HEK293 (cell line): ENCODE data around the gene FMNL3.
A peak's percentile ranks its signal among the peaks of the same experiment; 100 is the strongest.

Experiments
- CTCF ChIA-PET: fragments of 350-600 bp; formaldehyde crosslinking; extraction: SDS; loops from one replicate; lab custom pipeline; 2021; ENCODE audit warnings: antibody characterized with exemption; lab: Yijun Ruan, JAX
- POLR2A ChIA-PET: fragments of 300-600 bp; formaldehyde crosslinking; extraction: SDS; loops from one replicate; lab custom pipeline; 2020; ENCODE audit warnings: antibody characterized with exemption, inconsistent platforms; lab: Yijun Ruan, JAX
- H3K27ac ChIP-seq: fragments of 200-500 bp; sonication (Bioruptor generic); 2 replicates; pipeline ENCODE4 v1.5.1; 2014; ENCODE audit warnings: low read depth, low read length, control low read depth, inconsistent platforms; ENCODE audit errors: extremely low read depth
- H3K36me3 ChIP-seq, 2 experiments: fragments of 200-500 bp in 1 of 2; sonication (Bioruptor generic) in 1 of 2; 1 replicate in 1 of 2; 2 replicates in 1 of 2; pipeline ENCODE4 v1.5.1; 2014 to 2017; ENCODE audit warnings: inconsistent platforms in 2 of 2, low read length in 2 of 2; ENCODE audit not compliant: control insufficient read depth in 2 of 2, insufficient read depth in 1 of 2
- H3K4me1 ChIP-seq: fragments of 200-500 bp; sonication (Bioruptor generic); 2 replicates; pipeline ENCODE4 v1.5.1; 2014; ENCODE audit warnings: mild to moderate bottlenecking, low read length, inconsistent platforms; ENCODE audit not compliant: control insufficient read depth, insufficient read depth
- H3K4me3 ChIP-seq: 2 replicates; pipeline ENCODE4 v1.5.1; 2011; ENCODE audit warnings: low read depth, mild to moderate bottlenecking, control low read depth, low read length, moderate library complexity
- H3K9me3 ChIP-seq: fragments of 200-500 bp; sonication (Bioruptor generic); 2 replicates; pipeline ENCODE4 v1.5.1; 2014; ENCODE audit warnings: low read depth, low read length, inconsistent platforms; ENCODE audit not compliant: control insufficient read depth, insufficient read depth
- GLIS1 ChIP-seq: fragments of 450-650 bp; formaldehyde crosslinking; IDR thresholded peaks from 2 replicates; pipeline ENCODE4 v1.5.1; 2016; ENCODE audit warnings: missing biosample characterization, missing genetic modification characterization
- IKZF3 ChIP-seq: fragments of 450-650 bp; IDR thresholded peaks from 2 replicates; pipeline ENCODE4 v1.5.0; 2018; ENCODE audit warnings: missing biosample characterization, mild to moderate bottlenecking, missing genetic modification characterization, moderate library complexity
- SP2 ChIP-seq: fragments of 450-650 bp; formaldehyde crosslinking; IDR thresholded peaks from 2 replicates; pipeline ENCODE4 v1.5.1; 2016; ENCODE audit warnings: missing biosample characterization, missing genetic modification characterization
- ZEB2 ChIP-seq: fragments of 450-650 bp; formaldehyde crosslinking; IDR thresholded peaks from 2 replicates; pipeline ENCODE4 v1.5.1; 2016; ENCODE audit warnings: missing biosample characterization, missing genetic modification characterization
- ZFHX2 ChIP-seq: fragments of 450-650 bp; formaldehyde crosslinking; conservative IDR thresholded peaks from 2 replicates; pipeline ENCODE4 v1.5.1; 2016; ENCODE audit warnings: missing biosample characterization, missing genetic modification characterization
- ZNF140 ChIP-seq: fragments of 450-650 bp; formaldehyde crosslinking; IDR thresholded peaks from 2 replicates; pipeline ENCODE4 v1.5.1; 2016; ENCODE audit warnings: missing biosample characterization, missing genetic modification characterization
- ZNF175 ChIP-seq: fragments of 450-650 bp; formaldehyde crosslinking; IDR thresholded peaks from 2 replicates; pipeline ENCODE4 v1.5.1; 2016; ENCODE audit warnings: missing biosample characterization, missing genetic modification characterization
- ZNF311 ChIP-seq: fragments of 450-650 bp; formaldehyde crosslinking; IDR thresholded peaks from 2 replicates; pipeline ENCODE4 v1.5.1; 2017; ENCODE audit warnings: missing biosample characterization, missing genetic modification characterization, borderline replicate concordance
- ZNF341 ChIP-seq: fragments of 450-650 bp; formaldehyde crosslinking; IDR thresholded peaks from 2 replicates; pipeline ENCODE4; 2016; ENCODE audit warnings: low read depth, missing biosample characterization, missing genetic modification characterization
- ZNF549 ChIP-seq: fragments of 450-650 bp; IDR thresholded peaks from 2 replicates; pipeline ENCODE4 v1.5.1; 2018; ENCODE audit warnings: missing biosample characterization, missing genetic modification characterization, mild to moderate bottlenecking, inconsistent platforms, moderate library complexity
- ZNF701 ChIP-seq: fragments of 450-650 bp; formaldehyde crosslinking; IDR thresholded peaks from 2 replicates; pipeline ENCODE4 v1.5.1; 2016; ENCODE audit warnings: missing biosample characterization, missing genetic modification characterization
- TF ChIP-seq, protein P1 (sequence below): fragments of 450-650 bp; formaldehyde crosslinking; IDR thresholded peaks from 2 replicates; pipeline ENCODE4 v1.5.1; 2016; ENCODE audit warnings: missing biosample characterization, missing genetic modification characterization, low read depth
- TF ChIP-seq, protein P2 (sequence below): fragments of 450-650 bp; formaldehyde crosslinking; IDR thresholded peaks from 2 replicates; pipeline ENCODE4 v1.5.1; 2016; ENCODE audit warnings: missing biosample characterization, missing genetic modification characterization
- TF ChIP-seq, protein P3 (sequence below): fragments of 450-650 bp; formaldehyde crosslinking; IDR thresholded peaks from 2 replicates; pipeline ENCODE4 v1.5.1; 2016; ENCODE audit warnings: missing biosample characterization, missing genetic modification characterization
- TF ChIP-seq, protein P4 (sequence below): fragments of 450-650 bp; formaldehyde crosslinking; IDR thresholded peaks from 2 replicates; pipeline ENCODE4 v1.5.1; 2016; ENCODE audit warnings: missing biosample characterization, missing genetic modification characterization, low read depth
- TF ChIP-seq, protein P5 (sequence below): fragments of 450-650 bp; formaldehyde crosslinking; IDR thresholded peaks from 2 replicates; pipeline ENCODE4 v1.5.1; 2016; ENCODE audit warnings: missing biosample characterization, missing genetic modification characterization
- TF ChIP-seq, protein P6 (sequence below): fragments of 450-650 bp; formaldehyde crosslinking; IDR thresholded peaks from 2 replicates; pipeline ENCODE4 v1.5.1; 2017; ENCODE audit warnings: missing biosample characterization, missing genetic modification characterization

The FMNL3 gene

GRCh38 chr12:49678711-49679110 is 28.5 kb downstream of the FMNL3 start (continued):
- TF ChIP-seq, protein P1, sequence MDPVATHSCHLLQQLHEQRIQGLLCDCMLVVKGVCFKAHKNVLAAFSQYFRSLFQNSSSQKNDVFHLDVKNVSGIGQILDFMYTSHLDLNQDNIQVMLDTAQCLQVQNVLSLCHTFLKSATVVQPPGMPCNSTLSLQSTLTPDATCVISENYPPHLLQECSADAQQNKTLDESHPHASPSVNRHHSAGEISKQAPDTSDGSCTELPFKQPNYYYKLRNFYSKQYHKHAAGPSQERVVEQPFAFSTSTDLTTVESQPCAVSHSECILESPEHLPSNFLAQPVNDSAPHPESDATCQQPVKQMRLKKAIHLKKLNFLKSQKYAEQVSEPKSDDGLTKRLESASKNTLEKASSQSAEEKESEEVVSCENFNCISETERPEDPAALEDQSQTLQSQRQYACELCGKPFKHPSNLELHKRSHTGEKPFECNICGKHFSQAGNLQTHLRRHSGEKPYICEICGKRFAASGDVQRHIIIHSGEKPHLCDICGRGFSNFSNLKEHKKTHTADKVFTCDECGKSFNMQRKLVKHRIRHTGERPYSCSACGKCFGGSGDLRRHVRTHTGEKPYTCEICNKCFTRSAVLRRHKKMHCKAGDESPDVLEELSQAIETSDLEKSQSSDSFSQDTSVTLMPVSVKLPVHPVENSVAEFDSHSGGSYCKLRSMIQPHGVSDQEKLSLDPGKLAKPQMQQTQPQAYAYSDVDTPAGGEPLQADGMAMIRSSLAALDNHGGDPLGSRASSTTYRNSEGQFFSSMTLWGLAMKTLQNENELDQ (tag by site-specific recombination): no peak
- TF ChIP-seq ZNF341 (tag by site-specific recombination): no peak
- no peak for TF ChIP-seq ZNF175 (tag by site-specific recombination)

- H3K4me3 ChIP-seq: no peak overlapping the region
- no peak for TF ChIP-seq ZNF701 (tag by site-specific recombination)
- TF ChIP-seq ZFHX2: 0 out of 2 replicates have a peak, but pooled peaks have one; percentile 6
- no peak for TF ChIP-seq SP2 (tag by site-specific recombination)
- TF ChIP-seq, protein P2, sequence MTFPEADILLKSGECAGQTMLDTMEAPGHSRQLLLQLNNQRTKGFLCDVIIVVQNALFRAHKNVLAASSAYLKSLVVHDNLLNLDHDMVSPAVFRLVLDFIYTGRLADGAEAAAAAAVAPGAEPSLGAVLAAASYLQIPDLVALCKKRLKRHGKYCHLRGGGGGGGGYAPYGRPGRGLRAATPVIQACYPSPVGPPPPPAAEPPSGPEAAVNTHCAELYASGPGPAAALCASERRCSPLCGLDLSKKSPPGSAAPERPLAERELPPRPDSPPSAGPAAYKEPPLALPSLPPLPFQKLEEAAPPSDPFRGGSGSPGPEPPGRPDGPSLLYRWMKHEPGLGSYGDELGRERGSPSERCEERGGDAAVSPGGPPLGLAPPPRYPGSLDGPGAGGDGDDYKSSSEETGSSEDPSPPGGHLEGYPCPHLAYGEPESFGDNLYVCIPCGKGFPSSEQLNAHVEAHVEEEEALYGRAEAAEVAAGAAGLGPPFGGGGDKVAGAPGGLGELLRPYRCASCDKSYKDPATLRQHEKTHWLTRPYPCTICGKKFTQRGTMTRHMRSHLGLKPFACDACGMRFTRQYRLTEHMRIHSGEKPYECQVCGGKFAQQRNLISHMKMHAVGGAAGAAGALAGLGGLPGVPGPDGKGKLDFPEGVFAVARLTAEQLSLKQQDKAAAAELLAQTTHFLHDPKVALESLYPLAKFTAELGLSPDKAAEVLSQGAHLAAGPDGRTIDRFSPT: no peak
- TF ChIP-seq ZNF140 (tag by site-specific recombination): no peak
- TF ChIP-seq, all 188 proteins: peak for 1
- POLR2A ChIA-PET: interaction anchor here (0.5 to 1.7 kb wide), 3 partner anchors 11 to 1917 kb away, joined by 3 to 6 read pairs (median 5); no protein-coding TSS in a partner anchor
- H3K4me1 ChIP-seq: peaks cover 2% of the 10 kb centered on the region; the same call in 1 of the 2 replicates
- H3K27ac ChIP-seq: no peak overlapping the region
- no peaks in the 10 kb centered on the region for H3K36me3 ChIP-seq
- H3K9me3 ChIP-seq: no peaks in the 10 kb centered on the region
- CTCF ChIA-PET: interaction anchor here (0.6 to 1.2 kb wide), 3 partner anchors 12 to 46 kb away, joined by 3 read pairs; no protein-coding TSS in a partner anchor
These were observed 32.1 kb downstream of the FMNL3 start for GRCh38 chr12:49675137-49675536.

DNA sequence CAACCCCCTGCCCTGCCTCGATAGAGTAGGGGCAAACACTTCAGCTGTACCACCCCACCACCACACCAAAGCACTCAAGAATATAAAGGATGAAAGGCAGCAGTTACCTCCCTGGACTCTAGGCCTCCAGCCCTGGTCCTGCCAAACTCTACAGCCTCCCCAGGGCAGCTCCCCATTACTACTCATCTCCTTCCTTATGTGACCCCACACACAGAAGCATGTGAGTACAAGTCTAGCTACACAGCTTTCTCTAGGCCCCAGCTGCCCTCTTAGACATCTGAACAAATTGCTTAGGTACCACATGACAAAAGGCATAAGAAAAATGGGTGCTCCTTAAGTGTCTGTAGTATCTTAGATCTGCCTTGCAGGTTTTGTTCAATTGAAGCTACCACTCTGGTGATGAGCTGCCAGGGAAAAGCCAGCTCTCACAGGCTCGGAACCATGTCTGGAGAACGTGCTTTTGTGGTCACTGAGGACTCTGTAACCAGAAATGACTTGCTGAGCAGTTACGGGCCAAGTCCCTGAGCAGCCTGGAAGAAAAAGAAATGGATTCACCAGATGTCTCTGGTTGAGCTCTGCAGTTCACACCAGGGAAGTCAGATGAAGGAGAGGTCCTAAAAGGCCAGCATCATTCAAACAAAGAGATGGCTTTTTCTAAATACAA is 32.8 kb downstream of the FMNL3 start:
- POLR2A ChIA-PET: interaction anchor here (0.5 to 1.7 kb wide), 5 partner anchors 11 to 1918 kb away, joined by 3 to 6 read pairs (median 3); partner anchors contain the start of gene PRPF40B
- H3K27ac ChIP-seq: no peak overlapping the region
- peaks cover 2% of the 10 kb centered on the region; the same call in 1 of the 2 replicates for H3K4me1 ChIP-seq
- no peaks in the 10 kb centered on the region for H3K36me3 ChIP-seq
- no peak overlapping the region for H3K4me3 ChIP-seq
- CTCF ChIA-PET: interaction anchor here (0.6 to 1.6 kb wide), 3 partner anchors 32 to 47 kb away, joined by 3 to 4 read pairs (median 3); partner anchors contain the start of gene FMNL3
- TF ChIP-seq, protein P3, sequence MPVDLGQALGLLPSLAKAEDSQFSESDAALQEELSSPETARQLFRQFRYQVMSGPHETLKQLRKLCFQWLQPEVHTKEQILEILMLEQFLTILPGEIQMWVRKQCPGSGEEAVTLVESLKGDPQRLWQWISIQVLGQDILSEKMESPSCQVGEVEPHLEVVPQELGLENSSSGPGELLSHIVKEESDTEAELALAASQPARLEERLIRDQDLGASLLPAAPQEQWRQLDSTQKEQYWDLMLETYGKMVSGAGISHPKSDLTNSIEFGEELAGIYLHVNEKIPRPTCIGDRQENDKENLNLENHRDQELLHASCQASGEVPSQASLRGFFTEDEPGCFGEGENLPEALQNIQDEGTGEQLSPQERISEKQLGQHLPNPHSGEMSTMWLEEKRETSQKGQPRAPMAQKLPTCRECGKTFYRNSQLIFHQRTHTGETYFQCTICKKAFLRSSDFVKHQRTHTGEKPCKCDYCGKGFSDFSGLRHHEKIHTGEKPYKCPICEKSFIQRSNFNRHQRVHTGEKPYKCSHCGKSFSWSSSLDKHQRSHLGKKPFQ: 0 out of 2 replicates have a peak, but pooled peaks have one; percentile 15
- TF ChIP-seq ZNF549 (tag by site-specific recombination) (no peak), GLIS1 (peak; percentile 83), ZNF311 (tag by site-specific recombination) (no peak), IKZF3 (no peak), ZEB2 (no peak)
- TF ChIP-seq, protein P4, sequence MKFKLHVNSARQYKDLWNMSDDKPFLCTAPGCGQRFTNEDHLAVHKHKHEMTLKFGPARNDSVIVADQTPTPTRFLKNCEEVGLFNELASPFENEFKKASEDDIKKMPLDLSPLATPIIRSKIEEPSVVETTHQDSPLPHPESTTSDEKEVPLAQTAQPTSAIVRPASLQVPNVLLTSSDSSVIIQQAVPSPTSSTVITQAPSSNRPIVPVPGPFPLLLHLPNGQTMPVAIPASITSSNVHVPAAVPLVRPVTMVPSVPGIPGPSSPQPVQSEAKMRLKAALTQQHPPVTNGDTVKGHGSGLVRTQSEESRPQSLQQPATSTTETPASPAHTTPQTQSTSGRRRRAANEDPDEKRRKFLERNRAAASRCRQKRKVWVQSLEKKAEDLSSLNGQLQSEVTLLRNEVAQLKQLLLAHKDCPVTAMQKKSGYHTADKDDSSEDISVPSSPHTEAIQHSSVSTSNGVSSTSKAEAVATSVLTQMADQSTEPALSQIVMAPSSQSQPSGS (tag by site-specific recombination): no peak
- TF ChIP-seq, protein P5, sequence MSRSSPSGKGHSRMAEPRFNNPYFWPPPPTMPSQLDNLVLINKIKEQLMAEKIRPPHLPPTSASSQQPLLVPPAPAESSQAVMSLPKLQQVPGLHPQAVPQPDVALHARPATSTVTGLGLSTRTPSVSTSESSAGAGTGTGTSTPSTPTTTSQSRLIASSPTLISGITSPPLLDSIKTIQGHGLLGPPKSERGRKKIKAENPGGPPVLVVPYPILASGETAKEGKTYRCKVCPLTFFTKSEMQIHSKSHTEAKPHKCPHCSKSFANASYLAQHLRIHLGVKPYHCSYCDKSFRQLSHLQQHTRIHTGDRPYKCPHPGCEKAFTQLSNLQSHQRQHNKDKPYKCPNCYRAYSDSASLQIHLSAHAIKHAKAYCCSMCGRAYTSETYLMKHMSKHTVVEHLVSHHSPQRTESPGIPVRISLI (tag by site-specific recombination): no peak
- TF ChIP-seq, protein P6, sequence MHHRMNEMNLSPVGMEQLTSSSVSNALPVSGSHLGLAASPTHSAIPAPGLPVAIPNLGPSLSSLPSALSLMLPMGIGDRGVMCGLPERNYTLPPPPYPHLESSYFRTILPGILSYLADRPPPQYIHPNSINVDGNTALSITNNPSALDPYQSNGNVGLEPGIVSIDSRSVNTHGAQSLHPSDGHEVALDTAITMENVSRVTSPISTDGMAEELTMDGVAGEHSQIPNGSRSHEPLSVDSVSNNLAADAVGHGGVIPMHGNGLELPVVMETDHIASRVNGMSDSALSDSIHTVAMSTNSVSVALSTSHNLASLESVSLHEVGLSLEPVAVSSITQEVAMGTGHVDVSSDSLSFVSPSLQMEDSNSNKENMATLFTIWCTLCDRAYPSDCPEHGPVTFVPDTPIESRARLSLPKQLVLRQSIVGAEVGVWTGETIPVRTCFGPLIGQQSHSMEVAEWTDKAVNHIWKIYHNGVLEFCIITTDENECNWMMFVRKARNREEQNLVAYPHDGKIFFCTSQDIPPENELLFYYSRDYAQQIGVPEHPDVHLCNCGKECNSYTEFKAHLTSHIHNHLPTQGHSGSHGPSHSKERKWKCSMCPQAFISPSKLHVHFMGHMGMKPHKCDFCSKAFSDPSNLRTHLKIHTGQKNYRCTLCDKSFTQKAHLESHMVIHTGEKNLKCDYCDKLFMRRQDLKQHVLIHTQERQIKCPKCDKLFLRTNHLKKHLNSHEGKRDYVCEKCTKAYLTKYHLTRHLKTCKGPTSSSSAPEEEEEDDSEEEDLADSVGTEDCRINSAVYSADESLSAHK (tag by site-specific recombination): no peak
- H3K9me3 ChIP-seq: no peaks in the 10 kb centered on the region
